Suprapubic skin (tissue), 4 donors: ENCODE results near the gene RAD9A. TPM values are rescaled to one million over a fixed set of nuclear protein-coding genes. Genes with fewer than 3 reads are reported as not detected.
A peak's percentile ranks its signal among the peaks of the same experiment; 100 is the strongest.

Experiments
- DNase-seq, 2 donors: peaks; one replicate each; pipeline ENCODE4 v3.0.0-alpha.2; 2019; ENCODE audit warnings: low spot score in 2 of 2
- H3K27ac ChIP-seq: fragments of 200-600 bp; sonication (generic); one replicate; pipeline ENCODE4 v1.5.1; 2019
- H3K27me3 ChIP-seq: fragments of 200-600 bp; sonication (generic); one replicate; pipeline ENCODE4 v1.5.1; 2019
- H3K36me3 ChIP-seq: fragments of 200-600 bp; sonication (generic); one replicate; pipeline ENCODE4 v1.5.1; 2019
- H3K4me1 ChIP-seq: fragments of 200-600 bp; sonication (generic); one replicate; pipeline ENCODE4 v1.5.1; 2019
- H3K4me3 ChIP-seq: fragments of 200-600 bp; sonication (generic); one replicate; pipeline ENCODE4 v1.5.1; 2019; ENCODE audit warnings: mild to moderate bottlenecking
- H3K9me3 ChIP-seq: fragments of 200-600 bp; sonication (generic); one replicate; pipeline ENCODE4 v1.5.1; 2019
- EP300 ChIP-seq: sonication (generic); formaldehyde crosslinking; IDR thresholded peaks from one replicate; pipeline ENCODE4 v1.6.1; 2017; ENCODE audit warnings: antibody characterized with exemption
- POLR2A ChIP-seq, 2 donors: fragments of 450-650 bp; IDR thresholded peaks; one replicate each; pipeline ENCODE4 v1.6.1; 2017; ENCODE audit warnings: antibody characterized with exemption in 2 of 2, mild to moderate bottlenecking in 2 of 2, moderate library complexity in 2 of 2
- POLR2AphosphoS5 ChIP-seq, 3 donors: sonication (generic); formaldehyde crosslinking; IDR thresholded peaks; one replicate each; pipeline ENCODE4 v1.6.1; 2017; ENCODE audit warnings: antibody characterized with exemption in 3 of 3
- WGBS: methylation state at CpG from one replicate; pipeline ENCODE4 v1.1.5; 2018; 5-methylcytosine and 5-hydroxymethylcytosine counted together
- total RNA-seq, 4 donors: library from RNA; depleted of rRNA; stranded (reverse); fragments of >200 nt; gene quantifications; one replicate each; pipeline ENCODE4 v1.1.0, GENCODE V29; 2016
- TF ChIP-seq, protein P1 (sequence below), 2 donors: fragments of 200-600 bp in 1 of 2; fragments of 450-650 bp in 1 of 2; sonication (generic) in 1 of 2; IDR thresholded peaks; one replicate each; pipeline ENCODE4 v1.5.1; 2016 to 2019; ENCODE audit warnings: antibody characterized with exemption in 2 of 2, mild to moderate bottlenecking in 1 of 2, moderate library complexity in 1 of 2

Gene RAD9A
- total RNA-seq, 4 donors from 2014 or later: 24.1 to 86.9 (median 28.5) TPM

DNA sequence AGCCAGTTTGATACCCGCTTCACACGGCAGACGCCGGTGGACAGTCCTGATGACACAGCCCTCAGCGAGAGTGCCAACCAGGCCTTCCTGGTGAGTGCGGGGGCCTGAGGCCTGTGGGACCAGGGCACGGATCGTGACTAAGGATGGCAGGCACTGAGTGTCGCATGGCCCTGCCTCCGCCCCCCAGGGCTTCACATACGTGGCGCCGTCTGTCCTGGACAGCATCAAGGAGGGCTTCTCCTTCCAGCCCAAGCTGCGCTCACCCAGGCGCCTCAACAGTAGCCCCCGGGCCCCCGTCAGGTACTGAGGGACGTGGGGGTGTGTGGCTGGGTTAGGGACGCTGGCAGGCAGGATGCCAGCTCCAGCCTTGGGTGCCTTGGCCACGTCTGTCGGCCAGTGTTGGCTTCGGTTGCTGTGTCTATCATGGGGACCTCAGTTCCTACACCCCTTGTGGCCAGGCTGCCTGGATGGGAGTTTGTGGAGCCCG lies 42.7 kb downstream of the RAD9A start:
- Histone ChIP-seq H3K9me3 (no peaks in the 10 kb centered on the region), H3K36me3 (peaks cover 71% of the 10 kb centered on the region), H3K27me3 (no peaks in the 10 kb centered on the region), H3K4me3 (no peak overlapping the region), H3K27ac (no peak overlapping the region), H3K4me1 (peaks cover 39% of the 10 kb centered on the region)
- WGBS: 100% methylated on average over 1 of the region's 23 CpGs
- TF ChIP-seq, protein P1, sequence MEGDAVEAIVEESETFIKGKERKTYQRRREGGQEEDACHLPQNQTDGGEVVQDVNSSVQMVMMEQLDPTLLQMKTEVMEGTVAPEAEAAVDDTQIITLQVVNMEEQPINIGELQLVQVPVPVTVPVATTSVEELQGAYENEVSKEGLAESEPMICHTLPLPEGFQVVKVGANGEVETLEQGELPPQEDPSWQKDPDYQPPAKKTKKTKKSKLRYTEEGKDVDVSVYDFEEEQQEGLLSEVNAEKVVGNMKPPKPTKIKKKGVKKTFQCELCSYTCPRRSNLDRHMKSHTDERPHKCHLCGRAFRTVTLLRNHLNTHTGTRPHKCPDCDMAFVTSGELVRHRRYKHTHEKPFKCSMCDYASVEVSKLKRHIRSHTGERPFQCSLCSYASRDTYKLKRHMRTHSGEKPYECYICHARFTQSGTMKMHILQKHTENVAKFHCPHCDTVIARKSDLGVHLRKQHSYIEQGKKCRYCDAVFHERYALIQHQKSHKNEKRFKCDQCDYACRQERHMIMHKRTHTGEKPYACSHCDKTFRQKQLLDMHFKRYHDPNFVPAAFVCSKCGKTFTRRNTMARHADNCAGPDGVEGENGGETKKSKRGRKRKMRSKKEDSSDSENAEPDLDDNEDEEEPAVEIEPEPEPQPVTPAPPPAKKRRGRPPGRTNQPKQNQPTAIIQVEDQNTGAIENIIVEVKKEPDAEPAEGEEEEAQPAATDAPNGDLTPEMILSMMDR (IDR thresholded peaks at IDR 0.05): no peak
- no peak for TF ChIP-seq POLR2A (IDR thresholded peaks at IDR 0.05)
- TF ChIP-seq POLR2AphosphoS5 (IDR thresholded peaks at IDR 0.05): no peak
- TF ChIP-seq EP300: no peak
- no peak for DNase-seq

DNA sequence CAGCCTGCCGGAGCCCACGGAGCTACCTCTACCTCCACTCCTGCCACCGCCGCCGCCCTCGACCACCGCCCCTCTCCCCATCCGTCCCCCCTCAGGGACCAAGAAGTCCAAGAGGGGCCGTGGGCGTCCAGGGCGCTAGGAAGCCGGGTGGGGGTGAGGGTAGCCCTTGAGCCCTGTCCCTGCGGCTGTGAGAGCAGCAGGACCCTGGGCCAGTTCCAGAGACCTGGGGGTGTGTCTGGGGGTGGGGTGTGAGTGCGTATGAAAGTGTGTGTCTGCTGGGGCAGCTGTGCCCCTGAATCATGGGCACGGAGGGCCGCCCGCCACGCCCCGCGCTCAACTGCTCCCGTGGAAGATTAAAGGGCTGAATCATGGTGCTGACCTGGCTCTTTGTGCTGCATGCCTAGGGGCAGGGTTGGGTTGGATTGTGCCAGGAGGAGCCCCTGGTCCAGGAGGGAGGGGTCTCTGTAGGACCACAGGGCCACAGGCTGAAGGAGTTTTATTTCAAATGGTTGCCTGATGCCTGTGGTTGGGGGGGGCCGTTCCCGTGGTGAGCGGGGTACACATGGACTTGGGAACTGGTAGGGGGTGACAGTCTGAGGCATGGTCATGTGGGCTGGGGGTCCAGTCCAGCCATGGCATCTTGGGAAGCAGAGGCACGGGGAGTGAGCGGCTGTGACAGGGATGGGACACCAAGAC lies 43.4 kb downstream of the RAD9A start:
- no peaks in the 10 kb centered on the region for H3K27me3 ChIP-seq
- TF ChIP-seq POLR2AphosphoS5 (IDR thresholded peaks at IDR 0.05): no peak
- TF ChIP-seq, protein P1 (IDR thresholded peaks at IDR 0.05): no peak
- TF ChIP-seq POLR2A (IDR thresholded peaks at IDR 0.05): no peak
- TF ChIP-seq EP300: no peak
- peaks cover 39% of the 10 kb centered on the region for H3K4me1 ChIP-seq
- no peak overlapping the region for H3K27ac ChIP-seq
- H3K36me3 ChIP-seq: peaks cover 75% of the 10 kb centered on the region
- H3K9me3 ChIP-seq: no peaks in the 10 kb centered on the region
- no peak overlapping the region for H3K4me3 ChIP-seq
- WGBS: 89% methylated on average over 11 of the region's 26 CpGs
- DNase-seq: no peak

DNA sequence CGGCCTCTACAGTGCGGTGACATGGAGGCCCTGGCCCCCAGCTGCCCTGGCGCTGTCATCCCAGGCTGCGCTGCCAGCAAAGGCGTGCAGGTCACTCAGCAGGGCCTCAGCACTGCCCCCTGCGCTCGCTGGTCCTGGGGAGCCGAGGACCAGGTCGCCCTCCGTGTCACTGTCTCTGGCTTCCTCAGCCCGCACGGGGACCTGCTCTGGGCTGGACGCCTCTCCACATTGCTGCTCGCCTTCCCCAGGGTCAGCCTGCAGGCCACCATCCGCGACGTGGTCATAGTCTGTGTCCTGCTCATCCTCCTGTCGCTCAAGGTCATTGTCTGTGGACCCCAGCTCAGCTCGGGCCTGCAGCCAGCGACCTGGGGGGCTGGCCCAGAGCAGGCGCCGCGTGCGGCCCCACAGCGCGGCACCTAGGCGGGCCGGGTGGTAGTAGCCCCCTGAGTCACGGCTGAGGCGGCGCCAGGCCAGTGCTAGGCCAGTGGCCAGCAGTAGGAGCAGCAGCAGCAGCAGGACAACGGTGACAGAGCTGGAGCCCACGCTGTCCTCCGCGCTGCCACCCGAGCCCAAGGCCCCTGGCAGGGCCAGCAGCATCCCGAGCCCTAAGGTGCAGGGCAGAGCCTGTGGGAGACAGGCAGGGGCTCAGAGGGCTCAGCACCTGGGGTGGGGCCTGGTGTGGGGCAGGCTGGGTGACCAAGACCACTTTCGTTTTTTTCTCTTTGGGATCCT lies 44.1 kb downstream of the RAD9A start:
- H3K36me3 ChIP-seq: peaks cover 77% of the 10 kb centered on the region

DNA sequence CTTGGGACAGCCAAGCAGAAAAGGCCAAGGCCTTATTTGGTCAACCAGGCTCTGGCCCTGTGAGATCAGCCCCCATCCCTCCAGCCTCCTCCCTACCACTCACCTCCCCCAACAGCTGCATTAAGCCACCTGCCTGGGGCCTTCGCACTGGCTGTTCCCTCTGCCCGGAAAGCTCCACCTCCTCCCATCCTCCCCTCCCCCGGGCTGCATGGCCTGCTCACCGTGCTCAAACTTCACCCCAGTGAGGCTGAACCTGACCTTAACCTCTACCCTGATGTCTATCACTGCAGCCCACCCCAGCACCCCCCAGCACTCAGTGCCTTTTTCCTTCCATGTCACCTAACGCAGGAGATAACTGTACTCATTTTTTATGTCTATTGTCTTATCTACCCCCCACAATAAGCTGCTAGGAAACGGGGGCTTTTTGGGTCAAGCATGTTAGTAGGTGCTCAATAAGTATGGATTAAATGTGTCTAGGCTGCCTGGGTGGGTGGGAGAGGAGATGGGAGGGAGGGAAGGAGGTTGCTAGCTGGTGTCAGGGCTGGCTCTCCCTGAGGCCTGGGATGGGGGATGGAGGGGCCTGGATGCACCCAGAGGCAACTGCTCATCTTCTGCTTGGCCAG lies 44.8 kb downstream of the RAD9A start:
- no peaks in the 10 kb centered on the region for H3K27me3 ChIP-seq
- H3K36me3 ChIP-seq: peaks cover 79% of the 10 kb centered on the region
- no peak overlapping the region for H3K27ac ChIP-seq
- no peak for DNase-seq
- TF ChIP-seq, protein P1 (IDR thresholded peaks at IDR 0.05): no peak
- no peak for TF ChIP-seq POLR2A (IDR thresholded peaks at IDR 0.05)
- no peak for TF ChIP-seq POLR2AphosphoS5 (IDR thresholded peaks at IDR 0.05)
- no peak for TF ChIP-seq EP300
- 43% methylated on average over 6 of the region's 6 CpGs for WGBS
- H3K9me3 ChIP-seq: no peaks in the 10 kb centered on the region
- peak overlapping the region; percentile 14 for H3K4me3 ChIP-seq
- H3K4me1 ChIP-seq: peaks cover 45% of the 10 kb centered on the region

More for the DNA sequence above, 44.1 kb downstream of the RAD9A start:
- TF ChIP-seq, protein P1 (IDR thresholded peaks at IDR 0.05): no peak
- TF ChIP-seq EP300 (no peak), POLR2A (IDR thresholded peaks at IDR 0.05) (no peak), POLR2AphosphoS5 (IDR thresholded peaks at IDR 0.05) (no peak)
- no peak overlapping the region for H3K27ac ChIP-seq
- no peak overlapping the region for H3K4me3 ChIP-seq
- no peaks in the 10 kb centered on the region for H3K27me3 ChIP-seq
- H3K9me3 ChIP-seq: no peaks in the 10 kb centered on the region
- 90% methylated on average over 17 of the region's 38 CpGs for WGBS
- DNase-seq: no peak
- H3K4me1 ChIP-seq: peaks cover 41% of the 10 kb centered on the region
